ENCODE results near the gene PCAT6.
A peak's percentile ranks its signal among the peaks of the same experiment; 100 is the strongest.
"Not testable (repeated sequence)": the region's sequence is repeated elsewhere in the genome, so short reads cannot be mapped to it uniquely, and the experiment has no call there.

Gene PCAT6

DNA sequence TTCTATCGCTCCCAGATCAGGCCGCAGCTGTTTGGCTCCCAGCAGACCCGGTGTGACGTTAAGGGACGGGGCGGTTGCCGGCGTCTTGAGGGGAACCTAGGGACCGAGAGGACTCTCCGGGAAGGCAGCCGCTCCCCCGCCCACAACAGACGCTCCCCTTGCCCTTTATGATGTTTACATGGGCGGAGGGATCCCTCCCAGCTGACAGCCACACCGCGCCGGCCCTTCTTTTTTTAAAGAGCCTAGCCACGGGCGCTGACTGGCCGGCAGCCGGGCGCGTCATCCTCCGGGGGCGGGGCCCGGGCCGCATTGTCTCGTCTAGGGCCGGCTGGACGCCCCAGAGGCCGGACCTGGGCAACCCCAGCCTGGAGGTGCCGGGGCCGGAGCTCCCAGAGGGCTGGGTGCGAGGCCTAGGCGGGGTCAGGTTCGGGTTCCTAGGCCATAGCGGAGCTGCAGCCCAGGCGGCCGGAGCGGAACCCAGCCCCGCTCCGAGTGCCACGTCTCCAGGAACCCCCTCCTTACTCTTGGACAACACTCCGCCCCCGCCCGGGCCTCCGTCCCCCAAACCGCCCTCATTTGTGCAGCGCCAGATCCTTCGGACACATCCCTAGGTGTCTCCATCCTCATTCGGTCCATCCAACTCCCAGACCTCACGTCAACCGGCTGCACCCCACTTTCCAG lies at the start of gene PCAT6:
Gene PCAT6 (plus strand): TSS at position 340 of the 681 bp plus-strand sequence.
- peak; percentile 84 for DNase-seq

DNA sequence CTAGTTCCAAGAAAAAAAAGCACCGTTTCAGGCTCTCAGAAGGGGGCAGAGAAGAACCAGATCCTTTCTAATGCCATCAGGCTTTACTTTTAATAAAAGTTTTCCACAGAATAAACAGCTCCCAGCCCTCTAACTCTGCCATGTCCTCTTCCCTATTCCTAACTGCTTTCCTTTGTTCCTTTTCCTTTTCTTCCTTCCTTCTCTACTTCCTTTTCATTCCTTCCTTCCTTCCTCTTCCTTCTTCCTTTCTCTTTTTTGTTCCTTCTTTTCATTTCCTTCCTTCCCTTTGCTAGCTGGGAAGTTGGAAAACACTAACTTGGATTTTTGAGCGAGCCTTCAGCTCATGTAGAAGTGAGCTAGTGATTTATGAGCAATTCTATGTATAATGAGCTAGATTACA lies 48.7 kb upstream of the PCAT6 start:
- no peak for DNase-seq

DNA sequence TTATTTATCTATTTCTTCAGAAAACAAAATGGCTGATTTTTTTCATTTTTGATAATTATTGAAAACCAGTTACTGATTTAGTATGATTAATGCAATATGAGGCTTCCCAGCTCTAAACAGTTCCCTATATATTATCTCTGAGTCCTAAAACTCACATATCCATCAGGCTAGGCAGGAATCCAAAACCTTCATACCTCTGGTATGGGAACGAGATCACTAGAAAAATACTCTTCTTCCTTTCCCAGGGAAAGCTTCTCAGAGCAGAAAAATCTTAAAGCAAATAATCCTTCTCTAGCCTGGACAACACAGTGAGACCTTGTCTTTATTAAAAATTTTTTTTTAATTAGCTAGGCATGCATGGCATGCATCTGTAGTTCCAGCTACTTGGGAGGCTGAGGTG lies 45.0 kb upstream of the PCAT6 start:
- no peak for DNase-seq

DNA sequence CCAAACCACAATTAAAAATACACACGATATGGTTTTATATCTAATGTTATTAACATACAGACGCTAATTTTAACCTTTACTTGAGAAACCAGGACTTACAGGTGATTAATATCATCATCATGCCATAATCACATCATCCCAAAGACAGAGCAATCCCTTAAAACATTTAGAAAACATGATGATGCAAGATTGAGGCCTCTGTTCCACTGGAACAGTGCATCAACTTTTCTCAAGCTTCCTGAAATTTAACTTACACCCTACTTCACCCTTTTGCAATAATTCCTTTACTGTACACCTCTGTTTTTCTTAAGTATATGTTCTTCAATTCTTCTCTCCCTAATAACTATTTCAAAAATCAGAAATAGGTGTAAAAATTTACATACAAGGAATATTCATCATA lies 40.6 kb upstream of the PCAT6 start:
- DNase-seq = no peak

DNA sequence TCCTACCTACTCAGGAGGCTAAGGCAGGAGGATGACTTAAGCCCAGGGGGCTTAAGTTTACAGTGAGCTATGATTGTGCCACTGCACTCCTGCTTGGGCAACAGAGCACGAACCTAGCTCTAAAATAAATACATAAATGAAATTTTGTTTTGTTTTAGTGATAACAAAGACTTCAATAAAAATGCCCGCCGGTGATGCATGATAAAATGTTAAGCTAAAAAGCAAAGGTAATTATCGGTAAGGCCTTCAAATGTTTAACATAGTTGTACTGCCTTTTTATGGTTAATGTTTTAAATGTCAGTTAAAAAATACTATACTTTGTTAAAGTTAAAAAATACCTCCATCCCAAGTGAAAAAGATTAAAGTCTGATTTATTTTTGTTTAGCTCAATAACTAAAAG lies 29.6 kb upstream of the PCAT6 start:
- no peak for DNase-seq

DNA sequence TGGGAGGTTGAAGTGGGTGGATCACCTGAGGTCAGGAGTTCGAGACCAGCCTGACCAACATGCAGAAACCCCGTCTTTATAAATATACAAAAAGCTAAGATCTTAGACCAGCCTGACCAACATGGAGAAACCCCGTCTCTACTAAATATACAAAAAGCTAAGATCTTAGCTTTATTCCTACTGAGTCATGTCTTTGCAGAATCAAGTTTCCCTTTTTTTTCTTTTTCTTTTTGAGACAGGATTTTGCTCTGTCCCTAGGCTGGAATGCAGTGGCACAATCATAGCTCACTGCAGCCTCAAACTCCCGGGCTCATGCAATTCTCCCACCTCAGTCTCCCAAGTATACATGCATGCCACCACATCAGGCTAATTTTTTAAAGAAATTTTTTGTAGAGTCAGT lies 23.9 kb upstream of the PCAT6 start:
- DNase-seq = no peak

DNA sequence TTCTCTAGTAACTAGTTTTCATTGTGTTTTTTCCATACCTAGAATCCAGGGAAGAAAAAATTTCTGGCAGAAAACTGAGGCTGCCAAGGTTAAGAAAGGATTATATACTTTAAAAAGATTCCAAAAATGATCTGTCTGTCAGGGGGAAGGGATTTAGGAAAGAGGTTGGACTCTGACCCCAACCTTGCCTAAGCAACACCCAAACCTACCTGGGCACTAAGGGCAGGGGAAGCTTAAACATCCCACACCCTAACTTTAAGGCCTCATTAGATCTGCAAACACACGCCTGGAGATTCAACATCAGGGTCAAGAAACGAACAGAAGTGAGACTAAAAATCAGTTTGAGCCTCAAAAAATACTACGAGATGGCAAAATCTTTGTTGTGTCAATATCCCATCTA lies 22.0 kb upstream of the PCAT6 start:
- DNase-seq = no peak

DNA sequence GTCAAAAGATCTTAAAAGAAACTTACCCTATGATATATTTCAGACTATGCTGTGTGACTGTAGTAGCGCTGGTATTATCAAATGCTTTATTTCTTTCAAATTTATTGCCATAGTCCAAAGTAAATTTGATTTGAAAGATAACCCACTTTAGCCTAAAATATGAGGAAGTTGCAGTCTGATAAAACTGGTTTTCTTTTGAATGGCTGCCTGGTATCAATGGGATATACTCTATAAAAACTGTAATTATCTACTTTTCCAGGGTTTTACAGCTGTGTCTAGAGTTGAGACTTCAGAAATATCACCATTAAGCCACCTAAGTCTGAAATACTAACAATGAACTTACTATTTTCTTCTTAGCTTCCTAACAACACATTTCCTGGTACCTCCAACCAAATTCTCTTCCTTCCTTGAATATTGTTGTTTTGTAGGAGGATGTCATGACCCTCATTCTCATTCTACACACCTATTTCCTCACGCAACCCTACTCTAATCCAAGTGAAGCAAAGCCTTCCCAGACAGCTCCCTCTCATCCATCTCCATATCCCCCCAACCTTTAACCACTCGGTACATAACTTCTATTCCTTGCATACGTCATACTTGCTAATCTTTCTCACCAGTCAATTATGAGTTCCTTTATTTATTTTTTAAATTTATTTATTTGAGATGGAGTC lies 19.5 kb upstream of the PCAT6 start:
- DNase-seq = no peak

DNA sequence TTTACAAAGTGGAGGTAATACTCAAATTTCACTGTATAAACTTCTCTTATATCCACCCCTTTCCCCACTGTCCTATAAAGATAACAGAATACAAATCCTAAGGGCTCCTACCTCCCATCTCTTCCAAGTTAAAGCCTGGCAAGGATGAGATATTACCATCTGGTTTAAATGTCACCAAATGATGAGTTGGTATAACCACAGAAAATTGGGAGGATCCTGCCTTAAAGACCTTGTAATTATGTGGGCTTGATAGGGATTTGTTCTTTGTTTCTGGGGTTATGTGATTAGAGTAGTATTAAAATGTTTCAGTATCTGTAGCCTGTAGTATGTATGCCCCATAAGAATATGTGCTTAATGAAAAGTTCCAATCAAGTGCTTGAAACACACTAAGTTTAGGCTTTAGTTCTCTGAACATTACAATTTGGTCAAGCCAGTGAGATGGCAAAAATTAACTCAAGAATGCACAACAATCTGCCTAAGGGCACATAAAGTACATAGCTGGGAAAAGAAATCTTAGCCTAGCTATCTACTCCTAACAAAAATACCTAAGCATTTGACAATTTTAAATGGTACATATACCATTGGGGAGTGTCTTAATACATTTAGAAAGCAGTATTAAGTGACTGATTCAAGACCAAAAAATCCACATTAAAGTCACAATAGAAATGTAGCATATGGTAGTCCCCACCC lies 16.6 kb upstream of the PCAT6 start:
- DNase-seq = no peak

DNA sequence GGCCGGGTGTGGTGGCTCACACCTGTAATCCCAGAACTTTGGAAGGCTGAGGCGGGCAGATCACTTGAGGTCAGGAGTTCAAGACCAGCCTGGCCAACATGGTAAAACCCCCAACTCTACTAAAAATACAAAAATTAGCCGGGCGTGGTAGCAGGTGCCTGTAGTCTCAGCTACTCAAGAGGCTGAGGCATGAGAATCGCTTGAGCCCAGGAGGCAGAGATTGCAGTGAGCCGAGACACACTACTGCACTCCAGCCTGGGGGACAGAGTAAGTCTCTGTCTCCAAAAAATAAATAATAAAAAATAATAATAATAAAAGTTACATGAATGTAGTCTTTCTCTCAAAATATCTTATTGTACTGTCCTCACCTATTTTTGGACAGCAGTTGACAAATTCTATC lies 15.8 kb upstream of the PCAT6 start:
- not testable (repeated sequence) for DNase-seq

DNA sequence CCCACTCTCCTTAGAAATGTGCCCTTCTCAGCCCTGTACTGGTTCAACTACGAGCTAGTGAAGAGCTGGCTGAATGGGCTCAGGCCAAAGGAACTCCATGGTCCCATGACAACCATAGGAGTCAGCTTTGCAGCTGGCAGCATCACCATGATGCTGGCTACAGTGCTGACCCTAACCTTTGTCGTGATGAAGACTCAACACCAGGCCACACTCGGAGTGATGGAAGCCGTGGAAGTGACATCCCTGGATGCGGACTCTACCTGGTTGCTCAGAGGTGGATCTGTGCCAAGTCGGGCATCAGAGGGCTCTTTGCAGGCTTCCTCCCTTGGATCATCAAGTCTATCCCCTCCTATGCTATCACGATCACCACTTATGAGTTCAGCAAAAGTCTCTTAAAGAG lies 14.1 kb upstream of the PCAT6 start:
- DNase-seq = no peak

DNA sequence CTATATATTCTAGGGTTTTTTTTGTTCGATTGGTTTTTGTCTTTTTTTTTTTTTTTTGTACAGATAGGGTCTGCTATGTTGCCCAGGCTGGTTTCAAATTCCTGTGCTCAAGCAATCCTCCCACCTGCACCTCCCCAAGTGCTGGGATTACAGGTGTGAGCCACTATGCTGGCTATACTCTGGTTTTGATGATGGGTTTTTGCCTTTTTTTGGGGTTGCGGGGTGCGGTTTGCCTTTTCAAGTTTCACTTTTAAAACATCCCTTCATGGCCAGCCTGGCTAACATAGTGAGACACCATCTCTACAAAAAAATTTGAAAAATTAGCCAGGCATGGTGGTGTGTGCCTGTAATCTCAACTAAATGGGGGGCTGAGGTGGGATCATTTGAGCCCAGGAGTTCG lies 12.5 kb upstream of the PCAT6 start:
- no peak for DNase-seq

DNA sequence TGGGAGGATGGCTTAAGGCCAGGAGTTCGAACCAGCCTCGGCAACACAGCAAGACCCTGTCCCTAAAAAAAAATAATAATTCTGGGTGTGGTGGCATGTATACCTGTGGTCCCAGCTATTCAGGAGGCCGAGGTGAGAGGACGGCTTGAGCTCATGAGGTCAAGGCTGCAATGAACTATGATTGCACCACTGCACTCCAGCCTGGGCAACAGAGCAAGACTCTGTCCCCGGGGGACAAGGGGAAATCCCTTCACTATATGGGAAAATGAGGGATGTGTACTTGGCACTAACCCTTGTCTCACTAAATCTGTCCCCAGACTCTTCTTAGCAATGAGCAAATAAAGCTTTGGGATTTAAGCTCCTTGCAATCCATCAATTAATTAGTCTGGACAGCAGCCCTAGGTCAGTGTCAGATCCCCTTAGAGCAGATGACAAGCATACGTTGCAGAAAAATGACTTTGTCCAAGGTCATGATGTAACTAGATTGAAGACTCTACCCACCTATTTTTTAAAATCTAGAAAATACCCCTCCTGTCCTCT lies 11.9 kb upstream of the PCAT6 start:
- no peak for DNase-seq

DNA sequence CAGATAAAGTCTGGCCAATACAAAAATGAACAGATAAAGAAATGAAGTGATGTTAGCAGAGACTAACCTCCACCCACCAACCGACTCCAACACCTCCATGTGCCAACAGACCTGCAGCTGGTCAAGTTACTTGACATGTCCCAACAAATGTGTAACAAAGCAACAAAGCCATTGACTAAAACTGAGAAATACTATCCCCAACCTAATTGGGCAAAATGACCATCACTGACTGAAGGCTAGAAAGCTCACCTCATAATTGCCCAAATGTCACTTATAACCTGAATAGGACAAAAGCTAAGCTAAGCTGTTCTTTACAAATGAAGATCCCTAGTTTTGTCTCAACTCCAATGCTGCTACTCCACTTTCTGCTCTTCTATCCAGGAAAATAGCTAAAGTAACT lies 10.0 kb upstream of the PCAT6 start:
- no peak for DNase-seq

DNA sequence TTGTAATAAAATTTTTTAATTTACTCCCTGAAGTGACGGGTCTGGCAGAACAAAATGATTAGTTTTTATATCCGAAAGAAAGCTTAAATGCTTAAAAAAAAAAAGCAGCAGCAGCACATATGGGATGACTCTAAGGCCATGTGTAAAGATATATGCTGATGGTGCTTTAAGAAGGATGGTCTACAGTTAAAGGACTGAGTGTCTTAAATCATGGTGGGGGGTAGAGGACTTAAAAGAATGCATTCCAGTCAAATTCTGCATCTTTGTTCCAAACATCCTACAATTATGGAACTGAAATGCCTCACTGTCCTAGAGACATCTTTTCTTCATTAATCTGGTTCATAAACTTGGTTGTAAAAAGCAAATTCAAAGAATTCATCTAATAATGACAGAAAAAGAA lies 9.6 kb upstream of the PCAT6 start:
- DNase-seq = no peak

DNA sequence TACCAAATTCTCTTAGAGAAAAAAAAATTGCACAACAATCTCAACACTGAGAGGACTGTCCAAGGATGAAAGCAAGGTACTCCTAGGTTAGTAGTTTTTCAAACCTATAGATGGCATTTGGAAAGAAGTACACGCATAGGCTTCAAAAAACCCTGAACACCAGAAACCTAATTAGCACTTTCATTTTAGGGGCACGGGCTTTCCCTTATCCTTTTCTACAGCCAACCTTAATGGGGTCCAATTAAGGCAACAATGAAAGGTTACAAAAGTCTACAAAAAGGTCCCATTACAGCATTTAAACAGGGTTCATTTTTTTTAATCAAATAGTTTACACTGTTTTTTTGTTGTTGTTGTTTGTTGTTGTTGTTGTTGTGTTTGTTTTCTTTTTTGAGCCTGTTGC lies 8.7 kb upstream of the PCAT6 start:
- no peak for DNase-seq

DNA sequence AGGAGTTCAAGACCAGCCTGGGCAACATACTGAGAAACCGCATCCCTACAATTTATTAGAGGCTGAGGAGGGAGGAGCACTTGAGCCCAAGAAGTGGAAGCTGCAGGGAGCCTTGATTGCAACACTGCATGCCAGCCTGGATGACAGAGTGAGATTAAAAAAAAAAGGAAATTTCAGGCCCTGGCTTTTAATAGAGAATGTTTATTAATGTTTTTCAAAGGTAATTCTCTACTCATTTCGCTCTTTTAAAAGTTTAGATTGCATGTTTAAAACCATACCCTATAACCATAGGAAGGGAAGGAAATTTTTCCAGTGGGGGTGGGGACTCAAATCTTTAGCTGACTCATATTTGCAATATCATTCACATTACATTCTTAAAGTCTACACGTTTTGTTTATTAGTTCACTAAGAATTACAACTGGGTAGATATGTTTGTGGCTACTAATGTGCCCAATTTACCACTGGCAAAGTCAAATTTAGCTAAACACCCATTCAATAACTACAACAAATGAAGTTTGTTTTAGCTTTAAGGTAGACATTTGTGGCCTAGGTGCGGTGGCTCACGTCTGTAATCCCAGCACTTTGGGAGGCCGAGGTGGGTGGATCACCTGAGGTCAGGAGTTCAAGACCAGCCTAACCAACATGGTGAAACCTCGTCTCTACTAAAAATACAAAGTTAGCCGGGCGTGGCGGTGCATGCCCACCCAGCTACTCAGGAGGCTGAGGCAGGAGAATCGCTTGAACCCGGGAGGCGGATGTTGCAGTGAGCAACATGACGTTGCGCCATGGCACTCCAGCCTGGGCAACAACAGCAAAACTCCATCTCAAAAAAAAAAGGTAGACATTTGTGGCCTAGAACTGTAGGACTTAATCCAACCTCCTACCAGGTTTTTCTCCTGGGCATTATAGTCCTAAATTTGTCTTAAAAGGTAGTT lies 7.5 kb upstream of the PCAT6 start:
- DNase-seq = no peak

DNA sequence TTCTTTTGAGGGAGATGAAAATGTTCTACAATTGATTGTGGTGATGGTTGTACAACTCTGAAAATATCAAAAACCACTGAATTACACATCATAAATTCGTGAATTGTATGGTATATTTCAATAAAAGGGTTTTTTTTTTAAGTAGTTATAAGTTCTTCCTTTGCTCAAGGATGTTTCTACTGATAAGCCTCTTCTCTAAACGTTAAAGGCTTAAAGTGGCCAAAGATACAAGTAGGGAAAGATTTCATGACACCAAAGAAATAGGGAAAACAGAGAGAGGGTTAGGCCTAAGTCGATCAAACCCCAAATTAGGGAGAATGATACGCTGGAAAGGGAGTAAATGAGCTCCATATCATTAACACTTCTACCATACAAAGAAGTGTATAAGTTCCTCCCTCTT lies 6.6 kb upstream of the PCAT6 start:
- no peak for DNase-seq

DNA sequence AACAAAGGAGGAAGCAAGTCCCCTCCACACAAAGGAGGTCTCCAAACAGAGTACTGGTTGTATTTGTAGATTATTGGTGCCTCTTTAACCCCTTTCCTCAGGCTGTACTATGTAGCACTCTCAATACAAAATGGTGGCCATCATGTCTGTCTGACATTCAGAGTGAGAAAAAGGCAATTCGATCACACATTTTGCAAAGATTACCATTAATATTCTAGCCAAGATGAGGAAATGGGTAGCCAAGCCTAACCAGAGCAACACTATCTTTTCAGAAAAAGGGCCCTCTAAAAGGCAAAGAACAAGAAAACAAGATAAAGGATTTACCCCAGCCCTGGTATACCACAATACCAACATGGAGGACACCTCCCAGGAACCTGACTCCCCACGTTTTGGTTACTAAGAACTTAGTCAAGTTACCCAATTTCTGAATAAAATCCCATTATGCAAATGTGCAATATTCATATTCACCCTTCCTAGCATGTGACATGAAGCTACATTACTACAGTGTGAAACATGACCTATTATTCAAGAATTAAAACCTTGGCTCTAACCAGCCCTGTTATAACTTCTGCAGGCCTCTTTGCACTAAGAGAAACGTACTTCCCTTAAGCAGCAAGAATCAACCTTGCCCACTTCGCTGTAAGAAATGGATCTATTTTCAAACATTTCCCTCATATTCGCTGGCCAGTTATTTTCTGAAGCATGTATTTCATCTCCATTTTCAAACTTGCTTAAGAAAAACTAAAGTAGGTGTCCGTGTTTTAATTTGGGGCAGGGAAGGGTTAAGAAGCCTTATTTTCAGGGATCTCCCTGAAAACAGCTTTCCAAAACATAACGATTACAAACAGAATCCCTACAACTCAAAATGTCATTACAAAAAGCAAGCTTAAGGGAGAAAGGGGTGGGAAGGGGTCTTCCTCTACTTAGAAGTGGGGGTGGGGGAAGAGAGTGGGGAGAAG lies 4.6 kb upstream of the PCAT6 start:
- DNase-seq = no peak

DNA sequence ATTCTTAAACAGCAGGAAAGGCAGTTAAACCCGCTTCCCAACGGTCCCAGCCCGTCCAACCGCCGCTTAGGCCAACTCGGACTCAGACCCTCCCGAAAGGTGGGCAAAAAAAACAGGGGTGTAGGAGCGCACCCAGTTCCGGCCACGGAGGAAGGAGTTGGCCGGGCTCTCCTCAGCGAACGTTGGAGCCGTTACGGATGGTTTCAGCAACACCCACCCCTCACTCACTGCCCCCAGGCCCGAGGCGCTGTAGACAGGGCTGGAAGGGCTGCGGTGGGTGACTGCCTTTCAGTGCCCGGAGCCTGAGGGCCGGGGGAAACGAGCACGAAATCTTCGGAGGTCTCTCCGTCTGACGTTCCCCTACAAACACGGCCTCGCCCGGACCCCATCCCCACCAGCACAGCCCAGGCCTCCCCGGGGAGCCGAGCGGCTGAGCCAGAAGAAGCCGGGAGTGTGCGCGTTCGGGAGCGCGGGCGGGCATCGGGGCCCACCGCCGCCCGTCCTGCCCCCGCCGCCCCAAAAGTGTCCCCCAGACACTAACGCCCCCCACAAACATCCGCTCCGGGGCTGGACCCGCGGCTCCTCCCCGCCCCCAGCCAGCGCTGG lies 3.8 kb upstream of the PCAT6 start:
- DNase-seq = no peak

DNA sequence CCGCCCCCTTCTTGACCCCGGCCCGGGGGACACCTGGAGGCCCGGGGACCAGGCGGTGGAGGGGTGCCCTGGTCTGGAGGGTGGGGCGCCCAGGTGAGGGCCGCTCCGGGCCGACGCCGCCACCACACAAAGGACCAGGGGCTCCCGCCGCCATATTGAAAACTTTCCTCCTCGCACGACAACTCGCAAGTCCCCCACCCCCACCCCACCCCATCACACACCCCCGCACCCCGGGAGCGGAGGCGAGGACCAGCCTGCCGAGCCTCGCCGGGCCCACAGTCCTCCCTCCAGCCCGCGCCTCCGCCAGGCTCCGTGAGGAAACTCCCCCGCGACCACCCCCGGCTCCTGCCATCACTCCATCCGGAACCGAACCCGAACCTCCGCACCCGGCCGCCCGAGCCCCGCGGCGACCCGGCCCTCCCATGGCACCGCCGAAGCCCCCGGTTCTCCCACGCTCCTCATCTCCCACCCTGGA lies 3.3 kb upstream of the PCAT6 start:
- no peak for DNase-seq

Data from activated T-cell treated with anti-CD3 and anti-CD28 coated beads, Interleukin-2, amount 50 U/mL, for 1 hour (primary cell).